ENCODE data around the gene DLGAP1. TPM values are rescaled to one million over a fixed set of nuclear protein-coding genes. Genes with fewer than 3 reads are reported as not detected.

Gene DLGAP1
- total RNA-seq, 3 donors from 2014 or later = 0.96 to 17.6 (median 5.2) TPM

- Histone ChIP-seq H3K27ac (no peak overlapping the region), H3K27me3 (no peaks in the 10 kb centered on the region), H3K9me3 (no peaks in the 10 kb centered on the region), H3K4me3 (no peak overlapping the region), H3K4me1 (no peaks in the 10 kb centered on the region), H3K36me3 (no peaks in the 10 kb centered on the region)
- TF ChIP-seq POLR2A (IDR thresholded peaks at IDR 0.05) (no peak), POLR2AphosphoS5 (IDR thresholded peaks at IDR 0.05) (no peak), CTCF (IDR thresholded peaks at IDR 0.05) (no peak)
- intact Hi-C loops (cut with DNase I; ENCODE audit: low total_unique reads) = no loop called here
- DNase-seq (ENCODE audit: low spot score in 2 of 2) = no peak
These were observed 969.7 kb downstream of the DLGAP1 start for GRCh38 chr18:3485153-3486149.

GRCh38 chr18:3482258-3482657, 972.8 kb downstream of the DLGAP1 start:
- Histone ChIP-seq H3K27me3 (no peaks in the 10 kb centered on the region), H3K27ac (no peak overlapping the region), H3K4me1 (no peaks in the 10 kb centered on the region), H3K9me3 (no peaks in the 10 kb centered on the region), H3K36me3 (no peaks in the 10 kb centered on the region), H3K4me3 (no peak overlapping the region)
- DNase-seq (ENCODE audit: low spot score in 2 of 2) = no peak
- no peak for TF ChIP-seq POLR2A (IDR thresholded peaks at IDR 0.05)
- TF ChIP-seq CTCF (IDR thresholded peaks at IDR 0.05) = no peak
- intact Hi-C loops (cut with DNase I; ENCODE audit: low total_unique reads) = no loop called here

- no peaks in the 10 kb centered on the region for H3K36me3 ChIP-seq
- no peak for DNase-seq (ENCODE audit: low spot score in 2 of 2)
- TF ChIP-seq POLR2AphosphoS5 (IDR thresholded peaks at IDR 0.05) (no peak), POLR2A (IDR thresholded peaks at IDR 0.05) (no peak), CTCF (IDR thresholded peaks at IDR 0.05) (no peak)
- intact Hi-C loops (cut with DNase I; ENCODE audit: low total_unique reads) = no loop called here
- H3K4me1 ChIP-seq = no peaks in the 10 kb centered on the region
- no peak overlapping the region for H3K4me3 ChIP-seq
- H3K9me3 ChIP-seq = no peaks in the 10 kb centered on the region
- H3K27me3 ChIP-seq = no peaks in the 10 kb centered on the region
- no peak overlapping the region for H3K27ac ChIP-seq
These were observed 973.4 kb downstream of the DLGAP1 start for GRCh38 chr18:3481696-3482210.

GRCh38 chr18:3480827-3481573, 974.1 kb downstream of the DLGAP1 start:
- H3K27ac ChIP-seq = no peak overlapping the region
- no peak for DNase-seq (ENCODE audit: low spot score in 2 of 2)
- no peaks in the 10 kb centered on the region for H3K27me3 ChIP-seq
- no peak for TF ChIP-seq CTCF (IDR thresholded peaks at IDR 0.05)
- H3K4me1 ChIP-seq = no peaks in the 10 kb centered on the region
- no peak overlapping the region for H3K4me3 ChIP-seq
- H3K9me3 ChIP-seq = no peaks in the 10 kb centered on the region
- H3K36me3 ChIP-seq = no peaks in the 10 kb centered on the region
- intact Hi-C loops (cut with DNase I; ENCODE audit: low total_unique reads) = no loop called here

Data from breast epithelium (tissue), 4 donors.